ENCODE data around the gene RTTN.

The RTTN gene

GRCh38 chr18:70181015-70181414 is 24.5 kb downstream of the RTTN start:
- Mint-ChIP-seq H3K4me1 (peaks cover 19% of the 10 kb centered on the region), H3K27ac (no peak overlapping the region), H3K4me3 (no peak overlapping the region), H3K9me3 (no peaks in the 10 kb centered on the region), H3K27me3 (no peaks in the 10 kb centered on the region), H3K36me3 (peaks cover 23% of the 10 kb centered on the region)

DNA sequence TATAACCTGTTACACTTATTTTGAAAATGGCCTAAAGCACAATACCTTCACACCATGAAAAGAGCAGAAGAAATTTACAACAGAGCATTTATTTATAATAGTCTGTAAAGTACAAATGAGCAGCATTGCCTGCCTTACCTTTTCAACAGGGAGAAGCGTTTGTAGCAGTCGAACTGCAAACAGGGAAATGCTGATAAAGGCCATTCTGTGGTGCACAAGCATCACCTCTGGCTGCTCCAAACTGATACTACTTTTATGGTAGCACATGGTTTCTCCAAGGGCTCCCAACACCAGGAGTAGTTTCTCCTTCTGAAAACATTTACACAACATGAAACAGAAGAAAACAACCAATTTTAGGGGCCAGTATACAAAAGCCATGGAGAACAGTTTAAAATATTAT is 28.9 kb downstream of the RTTN start:
- no peaks in the 10 kb centered on the region for H3K9me3 Mint-ChIP-seq
- peaks cover 9% of the 10 kb centered on the region for H3K4me1 Mint-ChIP-seq
- H3K27ac Mint-ChIP-seq, result no peak overlapping the region
- no peaks in the 10 kb centered on the region for H3K27me3 Mint-ChIP-seq
- no peak overlapping the region for H3K4me3 Mint-ChIP-seq
- peaks cover 16% of the 10 kb centered on the region for H3K36me3 Mint-ChIP-seq

DNA sequence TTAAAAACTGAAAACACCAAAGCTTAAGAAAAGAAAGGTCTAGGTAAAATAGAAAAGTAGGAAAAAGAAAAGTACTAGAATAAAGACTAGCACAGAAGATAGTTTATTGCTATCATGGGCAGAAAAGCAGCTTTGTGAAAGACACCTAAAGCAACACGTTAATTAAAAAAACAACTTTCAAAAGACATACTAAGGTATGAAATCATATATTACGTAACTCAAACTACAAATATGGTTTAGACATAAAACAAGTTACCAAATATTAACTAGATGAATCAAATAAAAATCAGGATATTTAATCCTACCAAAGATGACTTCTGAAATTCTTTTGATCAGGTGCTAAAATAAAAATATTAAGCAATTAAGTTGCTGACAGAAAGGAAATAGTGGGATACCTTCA is 30.3 kb downstream of the RTTN start:
- Mint-ChIP-seq H3K36me3 (peaks cover 13% of the 10 kb centered on the region), H3K9me3 (no peaks in the 10 kb centered on the region), H3K4me3 (no peak overlapping the region), H3K27me3 (no peaks in the 10 kb centered on the region), H3K4me1 (peaks cover 9% of the 10 kb centered on the region), H3K27ac (no peak overlapping the region)

DNA sequence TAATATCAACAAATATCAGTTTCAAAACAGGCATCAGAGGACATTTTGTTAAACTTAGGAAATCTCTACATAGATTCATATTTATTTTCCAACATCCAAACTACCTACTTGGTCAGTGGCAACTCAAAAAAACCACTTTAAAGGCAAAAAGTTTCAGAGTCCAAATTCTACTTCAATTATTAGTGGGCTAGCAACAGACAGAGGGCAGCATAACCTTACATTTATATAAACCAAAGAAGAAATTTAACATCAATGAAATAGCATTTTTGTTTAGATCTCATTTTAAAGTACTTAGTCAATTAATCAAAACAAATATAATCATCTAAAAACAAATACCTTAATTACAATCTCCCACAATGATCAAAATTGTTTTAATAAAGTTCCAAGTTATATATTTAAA is 33.3 kb downstream of the RTTN start:
- Mint-ChIP-seq H3K27ac (no peak overlapping the region), H3K27me3 (no peaks in the 10 kb centered on the region), H3K4me3 (no peak overlapping the region), H3K4me1 (peaks cover 9% of the 10 kb centered on the region), H3K36me3 (peaks cover 16% of the 10 kb centered on the region), H3K9me3 (no peaks in the 10 kb centered on the region)

- Mint-ChIP-seq H3K27me3 (no peaks in the 10 kb centered on the region), H3K27ac (no peak overlapping the region), H3K9me3 (no peaks in the 10 kb centered on the region), H3K4me3 (no peak overlapping the region), H3K4me1 (peaks cover 4% of the 10 kb centered on the region), H3K36me3 (peaks cover 11% of the 10 kb centered on the region)
Measured at GRCh38 chr18:70169747-70170146, 35.7 kb downstream of the RTTN start.

GRCh38 chr18:70166668-70167067 is 38.8 kb downstream of the RTTN start:
- Mint-ChIP-seq H3K27me3 (no peaks in the 10 kb centered on the region), H3K9me3 (no peaks in the 10 kb centered on the region), H3K27ac (no peak overlapping the region), H3K4me3 (no peak overlapping the region), H3K36me3 (peaks cover 18% of the 10 kb centered on the region), H3K4me1 (no peaks in the 10 kb centered on the region)

GRCh38 chr18:70165936-70166335 is 39.6 kb downstream of the RTTN start:
- Mint-ChIP-seq H3K4me3 (no peak overlapping the region), H3K27me3 (no peaks in the 10 kb centered on the region), H3K27ac (no peak overlapping the region), H3K4me1 (peaks cover 4% of the 10 kb centered on the region), H3K36me3 (peaks cover 24% of the 10 kb centered on the region), H3K9me3 (no peaks in the 10 kb centered on the region)

DNA sequence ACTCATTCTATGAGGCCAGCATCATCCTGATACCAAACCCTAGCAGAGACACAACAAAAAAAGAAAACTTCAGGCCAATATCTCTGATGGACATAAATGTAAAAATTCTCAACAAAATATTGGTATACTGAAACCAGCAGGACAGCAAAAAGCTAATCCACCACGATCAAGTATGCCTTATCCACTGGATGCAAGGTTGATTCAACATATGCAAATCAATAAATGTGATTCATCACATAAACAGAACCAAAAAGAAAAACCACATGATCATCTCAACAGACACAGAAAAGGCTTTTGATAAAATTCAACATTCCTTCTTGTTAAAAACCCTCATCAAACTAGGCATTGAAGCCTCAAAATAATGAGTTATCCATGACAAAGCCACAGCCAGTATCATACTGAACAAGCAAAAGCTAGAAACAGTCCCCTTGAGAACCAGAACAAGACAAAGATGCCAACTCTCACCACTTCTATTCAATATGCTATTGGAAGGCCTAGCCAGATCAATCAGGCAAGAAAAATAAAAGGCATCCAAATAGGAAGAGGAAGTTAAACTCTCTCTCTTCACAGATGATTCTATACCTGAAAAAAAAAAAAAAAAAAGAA is 45.3 kb downstream of the RTTN start:
- Mint-ChIP-seq H3K9me3 (no peaks in the 10 kb centered on the region), H3K36me3 (peaks cover 55% of the 10 kb centered on the region), H3K4me1 (peaks cover 23% of the 10 kb centered on the region), H3K27ac (no peak overlapping the region), H3K4me3 (no peak overlapping the region), H3K27me3 (no peaks in the 10 kb centered on the region)

DNA sequence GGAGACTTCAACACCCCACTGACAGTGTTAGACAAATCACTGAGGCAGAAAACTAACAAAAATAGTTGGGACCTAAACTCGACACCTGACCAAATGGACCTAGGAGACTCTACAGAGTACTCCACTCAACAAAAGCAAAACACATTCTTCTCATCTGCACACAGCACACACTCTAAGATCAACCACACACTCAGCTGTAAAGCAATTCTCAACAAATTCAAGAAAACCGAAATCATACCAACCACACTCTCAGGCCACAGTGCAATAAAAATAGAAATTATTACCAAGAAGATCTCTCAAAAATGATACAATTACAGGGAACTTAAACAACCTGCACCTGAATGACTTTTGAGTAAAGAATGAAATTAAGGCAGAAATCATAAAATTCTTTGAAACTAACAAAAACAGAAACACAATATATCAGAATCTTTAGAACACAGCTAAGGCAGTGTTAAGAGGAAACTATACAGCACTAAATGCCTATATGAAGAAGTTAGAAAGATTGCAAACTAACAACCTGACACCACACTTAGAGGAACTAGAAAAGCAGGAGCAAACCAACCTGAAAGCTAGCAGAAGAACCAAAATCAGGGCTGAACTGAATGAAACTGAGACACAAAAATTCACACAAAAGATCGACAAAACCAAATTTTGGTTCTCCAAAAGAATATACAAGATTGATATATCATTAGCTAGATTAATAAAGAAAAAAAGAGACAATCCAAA is 46.3 kb downstream of the RTTN start:
- Mint-ChIP-seq H3K4me3 (no peak overlapping the region), H3K27ac (peak overlapping the region; percentile 26), H3K4me1 (peaks cover 32% of the 10 kb centered on the region), H3K9me3 (no peaks in the 10 kb centered on the region), H3K27me3 (no peaks in the 10 kb centered on the region), H3K36me3 (peaks cover 61% of the 10 kb centered on the region)

DNA sequence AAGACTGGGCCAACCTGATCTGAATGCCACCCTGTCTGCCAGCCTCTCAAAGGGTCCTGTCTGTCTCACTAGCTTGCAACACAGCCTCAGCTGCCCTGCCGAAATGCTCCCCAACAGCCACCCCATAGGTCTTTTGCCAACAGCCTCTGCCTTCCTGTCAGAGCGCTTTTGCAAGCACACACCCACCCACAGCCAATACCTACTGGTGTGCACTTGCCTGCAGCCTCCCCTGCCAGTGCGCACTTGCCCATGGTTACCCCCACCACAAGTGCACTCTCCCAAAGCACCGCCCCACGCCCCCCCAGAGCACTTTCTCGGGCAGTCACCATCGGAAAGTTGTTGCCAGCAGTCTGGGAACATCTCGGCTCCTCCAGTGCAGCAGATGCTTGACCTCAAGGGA is 48.6 kb downstream of the RTTN start:
- Mint-ChIP-seq H3K4me1 (peaks cover 40% of the 10 kb centered on the region), H3K9me3 (no peaks in the 10 kb centered on the region), H3K4me3 (no peak overlapping the region)

DNA sequence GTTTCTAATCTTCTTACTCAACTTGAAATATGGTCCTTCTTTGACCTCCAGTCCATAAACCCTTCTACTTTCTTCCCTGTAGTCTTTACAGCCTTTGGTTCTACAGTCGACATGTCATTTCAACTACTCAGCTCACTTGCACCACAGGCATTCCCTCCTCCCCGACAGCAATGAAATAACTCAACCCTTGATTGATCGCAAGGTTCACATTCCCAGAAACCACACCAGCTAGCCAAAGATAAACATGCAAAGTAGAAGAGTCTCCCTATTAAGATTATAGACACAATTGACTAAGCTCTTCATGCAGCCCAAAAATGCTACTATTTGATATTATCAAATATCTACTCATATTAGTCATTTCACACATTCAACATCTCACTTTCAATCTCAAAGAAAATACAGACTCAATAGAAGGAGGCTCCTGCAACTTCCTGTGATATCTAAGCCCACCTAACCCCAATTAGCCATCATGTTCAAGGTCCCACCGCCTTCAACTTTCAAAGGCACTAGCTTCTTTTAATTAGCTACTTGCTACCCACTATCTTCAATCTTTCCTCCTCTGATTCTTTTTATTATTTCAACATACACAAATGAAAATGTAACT is 50.8 kb downstream of the RTTN start:
- Mint-ChIP-seq H3K4me1 (peaks cover 28% of the 10 kb centered on the region), H3K4me3 (no peak overlapping the region), H3K36me3 (peaks cover 47% of the 10 kb centered on the region), H3K27me3 (no peaks in the 10 kb centered on the region), H3K9me3 (no peaks in the 10 kb centered on the region), H3K27ac (no peak overlapping the region)

More for the DNA sequence above, 48.6 kb downstream of the RTTN start:
- no peak overlapping the region for H3K27ac Mint-ChIP-seq
- H3K27me3 Mint-ChIP-seq, result no peaks in the 10 kb centered on the region
- H3K36me3 Mint-ChIP-seq, result peaks cover 63% of the 10 kb centered on the region

DNA sequence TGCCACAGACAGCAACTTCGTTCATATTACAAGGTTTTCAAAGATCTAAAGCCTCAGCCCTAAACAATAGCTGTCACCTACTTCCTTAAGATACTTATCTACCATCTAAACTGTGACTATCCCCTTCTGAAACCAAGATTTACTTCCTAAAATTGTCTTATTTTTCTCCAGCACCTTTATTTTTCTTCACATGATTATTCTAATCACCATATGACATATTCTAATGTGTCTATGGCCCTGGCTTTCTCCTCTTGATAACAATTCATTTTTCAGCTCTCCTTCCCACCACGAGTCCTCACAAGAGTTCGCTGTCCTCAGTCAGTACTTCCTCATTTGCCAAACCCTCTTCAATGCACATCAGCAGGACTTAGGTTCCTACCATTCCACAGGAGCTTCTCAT is 53.9 kb downstream of the RTTN start:
- H3K4me3 Mint-ChIP-seq, result no peak overlapping the region
- H3K27me3 Mint-ChIP-seq, result no peaks in the 10 kb centered on the region
- no peaks in the 10 kb centered on the region for H3K9me3 Mint-ChIP-seq
- peaks cover 31% of the 10 kb centered on the region for H3K36me3 Mint-ChIP-seq
- no peak overlapping the region for H3K27ac Mint-ChIP-seq
- H3K4me1 Mint-ChIP-seq, result peaks cover 22% of the 10 kb centered on the region

DNA sequence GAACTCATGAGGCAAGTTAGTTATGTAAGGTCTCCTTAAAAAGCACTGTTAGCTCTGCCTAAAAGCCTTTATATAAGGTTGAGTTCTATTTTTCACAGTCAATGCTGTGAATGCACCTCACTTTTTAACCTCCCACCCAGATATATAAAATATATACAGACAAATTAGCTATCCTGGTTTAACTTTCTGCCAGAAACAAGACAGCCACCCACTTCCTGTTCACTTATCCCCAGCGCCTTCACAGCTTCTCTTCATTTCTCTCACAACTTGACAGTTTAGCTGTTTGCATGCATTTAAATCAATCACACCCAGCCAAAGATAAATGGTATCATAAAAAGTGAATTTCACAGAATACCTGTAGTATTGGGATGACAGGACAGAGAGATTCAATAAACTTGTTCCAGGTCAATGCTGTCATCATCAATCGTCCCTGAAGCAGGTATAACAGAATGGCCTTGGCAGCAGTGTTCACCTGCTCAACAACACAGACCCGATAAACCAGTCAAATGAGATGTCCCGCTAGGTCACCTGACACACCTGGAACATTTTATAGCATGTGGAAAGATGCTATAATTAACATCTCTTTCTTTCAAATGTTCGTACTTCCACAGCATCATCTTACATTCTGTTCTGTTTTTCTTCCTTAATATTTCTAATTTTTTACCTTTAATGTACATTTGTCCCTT is 55.7 kb downstream of the RTTN start:
- no peaks in the 10 kb centered on the region for H3K9me3 Mint-ChIP-seq
- H3K27me3 Mint-ChIP-seq, result no peaks in the 10 kb centered on the region
- H3K27ac Mint-ChIP-seq, result no peak overlapping the region
- H3K4me3 Mint-ChIP-seq, result no peak overlapping the region
- peaks cover 18% of the 10 kb centered on the region for H3K4me1 Mint-ChIP-seq
- peaks cover 33% of the 10 kb centered on the region for H3K36me3 Mint-ChIP-seq

GRCh38 chr18:70149156-70149555 is 56.3 kb downstream of the RTTN start:
- H3K27me3 Mint-ChIP-seq, result no peaks in the 10 kb centered on the region
- H3K4me3 Mint-ChIP-seq, result no peak overlapping the region
- H3K27ac Mint-ChIP-seq, result no peak overlapping the region
- H3K9me3 Mint-ChIP-seq, result no peaks in the 10 kb centered on the region
- peaks cover 14% of the 10 kb centered on the region for H3K4me1 Mint-ChIP-seq
- peaks cover 33% of the 10 kb centered on the region for H3K36me3 Mint-ChIP-seq

DNA sequence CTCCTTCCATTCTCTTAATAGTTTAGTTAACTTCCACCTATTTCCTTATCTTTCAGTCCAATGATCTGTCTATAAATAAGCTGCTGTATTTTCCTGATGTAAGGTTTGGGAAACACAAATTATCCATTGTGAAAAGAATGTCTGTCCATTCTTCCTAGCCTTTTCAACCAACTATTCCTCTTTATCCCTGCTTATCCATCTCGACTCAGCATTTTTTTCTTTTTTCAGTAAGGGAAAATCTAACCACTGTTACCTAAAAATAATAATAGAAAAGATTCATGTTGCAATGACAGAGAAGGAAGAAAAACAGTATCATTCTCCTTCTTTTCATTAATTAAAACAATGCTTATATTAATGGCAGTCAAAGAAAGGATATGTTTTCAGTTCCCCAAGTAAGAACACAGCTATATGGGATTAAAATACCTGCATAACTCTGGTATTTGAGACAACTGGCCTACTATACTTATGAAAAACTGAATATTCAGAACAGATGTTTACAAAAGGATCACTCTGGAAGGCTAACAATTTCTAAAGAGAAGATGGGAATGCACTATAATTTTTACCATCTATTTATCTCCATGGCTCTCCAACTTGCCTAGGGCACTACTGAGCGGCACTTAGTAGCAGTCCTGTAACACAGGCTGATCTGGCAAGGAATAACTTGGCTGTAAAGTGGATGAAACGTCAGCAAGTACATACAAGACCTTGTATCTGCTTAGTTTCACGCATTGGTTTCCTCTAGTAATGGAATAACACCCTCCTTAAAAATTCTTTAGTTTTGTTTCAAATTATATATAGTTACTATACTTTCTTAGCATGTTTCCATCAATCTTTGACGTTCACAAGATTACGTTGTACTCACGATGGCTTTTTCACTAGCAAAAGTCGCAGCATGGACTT is 57.2 kb downstream of the RTTN start:
- Mint-ChIP-seq H3K4me3 (no peak overlapping the region), H3K27me3 (no peaks in the 10 kb centered on the region), H3K36me3 (peaks cover 37% of the 10 kb centered on the region), H3K27ac (no peak overlapping the region), H3K9me3 (no peaks in the 10 kb centered on the region), H3K4me1 (peaks cover 14% of the 10 kb centered on the region)

Measured in activated naive CD4-positive, alpha-beta T cell treated with anti-CD3 and anti-CD28 coated beads, Interleukin-2, amount 50 U/mL, for 24 hours (primary cell).